HG03066 (cell line): ENCODE measurements around the gene PRICKLE2.
"Not testable (repeated sequence)": the region's sequence is repeated elsewhere in the genome, so short reads cannot be mapped to it uniquely, and the experiment has no call there.

ENCODE experiments used
- ATAC-seq: cut with Tn5 transposase; IDR thresholded peaks from one replicate; pipeline ENCODE4 v1.9.1; 2021; ENCODE audit warnings: low read depth; ENCODE audit not compliant: unreplicated experiment

The PRICKLE2 gene

DNA sequence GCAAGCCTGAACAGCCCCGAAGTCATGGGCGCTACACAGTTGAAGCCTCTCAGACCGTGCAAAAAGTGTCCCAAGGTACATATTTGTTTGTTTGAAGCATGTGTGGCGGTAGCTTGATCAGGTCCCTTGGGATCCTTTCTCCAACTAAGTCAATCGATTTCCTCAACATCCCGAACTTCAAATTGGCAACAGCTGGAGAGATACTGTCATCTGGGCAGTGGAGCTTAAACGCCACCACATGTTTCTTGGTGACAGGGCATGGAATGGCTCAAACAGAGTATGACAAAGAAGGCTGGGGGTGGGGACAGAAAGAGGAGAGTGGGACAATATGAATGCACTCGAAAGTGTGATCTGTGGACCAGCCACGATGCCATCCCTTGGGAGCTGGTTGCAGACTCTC lies 117.0 kb downstream of the PRICKLE2 start:
- no peak for ATAC-seq

DNA sequence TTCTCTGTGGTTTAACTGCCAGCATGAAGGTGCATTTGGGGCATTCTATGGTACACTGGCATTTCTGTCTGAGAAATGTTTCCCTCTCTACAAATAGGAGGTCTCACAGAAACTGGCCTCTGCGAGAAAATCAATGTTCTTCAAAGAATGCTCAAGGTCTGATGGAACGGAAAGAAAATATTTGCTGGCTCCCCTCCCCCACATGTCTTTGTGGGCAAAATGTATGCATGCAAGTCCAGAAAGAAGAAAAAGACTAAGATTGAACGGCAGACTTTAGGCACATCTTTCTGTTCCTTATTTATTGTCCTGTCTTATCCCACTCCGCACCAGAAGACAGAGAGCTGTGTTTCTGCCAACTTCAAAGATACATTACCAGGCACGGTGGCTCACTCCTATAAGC lies 118.1 kb downstream of the PRICKLE2 start:
- ATAC-seq, result no peak

DNA sequence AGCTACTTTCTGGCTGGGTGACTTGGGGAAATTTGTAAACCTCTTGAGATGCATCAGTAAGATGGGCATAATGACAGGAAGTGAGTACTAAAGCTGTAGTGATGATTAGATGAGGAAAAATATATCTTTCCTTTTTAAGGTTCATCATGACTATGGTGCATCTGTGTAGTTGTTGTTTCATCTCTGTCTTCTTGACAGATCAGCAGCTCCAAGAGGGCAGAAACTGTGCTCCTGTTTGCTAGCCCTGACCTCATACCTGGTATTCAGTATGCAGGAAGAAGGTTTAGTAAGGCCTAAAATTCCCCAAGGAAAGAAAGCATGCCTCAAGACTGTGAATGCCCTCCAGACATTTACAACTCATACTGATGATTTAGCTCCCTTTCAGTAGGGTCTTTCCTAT lies 119.5 kb downstream of the PRICKLE2 start:
- ATAC-seq, result no peak

DNA sequence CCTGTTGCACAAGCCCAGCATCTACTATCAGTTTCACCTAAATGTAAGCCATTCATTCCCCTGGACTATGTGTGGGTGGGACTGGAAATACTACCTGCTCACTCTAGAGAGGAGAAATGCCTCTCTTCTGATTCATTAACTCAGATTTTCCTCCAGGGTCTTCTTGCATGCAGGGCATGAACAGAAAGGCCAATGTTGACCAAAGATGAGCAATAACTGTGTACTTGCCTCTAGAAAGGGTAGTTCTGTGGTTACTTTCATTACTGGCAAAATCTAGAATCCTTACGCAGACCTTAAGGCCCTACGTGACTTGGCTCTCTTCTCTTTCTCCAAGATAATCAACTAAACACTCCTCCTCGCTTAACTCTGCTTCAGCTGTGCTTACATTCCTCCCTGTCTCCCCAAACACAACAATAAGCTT lies 120.6 kb downstream of the PRICKLE2 start:
- no peak for ATAC-seq

DNA sequence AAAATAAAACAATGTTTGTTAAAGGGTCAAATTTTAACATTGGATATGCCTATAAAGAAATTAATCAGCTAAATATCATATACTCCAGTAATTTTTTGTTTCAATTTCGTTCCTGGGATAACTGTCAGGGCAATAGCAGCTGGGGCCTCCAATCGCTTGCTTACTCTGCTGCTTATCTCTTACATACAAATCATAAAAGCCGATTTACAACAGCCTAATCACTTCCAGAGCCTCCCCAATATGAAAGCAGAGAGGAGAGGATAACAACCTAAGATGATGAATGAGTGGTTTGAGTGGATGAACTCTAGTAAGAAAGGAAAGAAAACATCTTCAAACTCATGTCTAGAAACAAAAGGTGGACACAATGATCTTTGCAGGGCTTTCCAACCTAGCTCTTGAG lies 121.3 kb downstream of the PRICKLE2 start:
- ATAC-seq, result no peak

DNA sequence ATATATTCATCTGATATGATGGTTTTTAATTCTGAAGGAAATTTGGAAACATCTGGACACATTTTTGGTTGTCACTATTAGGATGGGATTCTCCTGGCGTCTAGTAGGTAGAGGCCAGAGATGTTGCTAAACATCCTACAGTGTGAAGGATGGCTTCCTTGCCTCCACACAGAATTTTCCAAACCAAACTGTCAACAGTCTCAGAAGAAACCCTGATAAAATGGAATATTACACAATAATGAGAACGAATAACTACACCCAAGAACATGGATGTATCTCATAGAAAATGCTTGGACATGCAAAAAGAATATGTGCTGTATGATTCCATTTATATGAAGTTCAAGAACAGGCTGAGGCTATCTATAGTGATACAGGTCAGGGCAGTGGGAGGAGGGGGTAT lies 122.1 kb downstream of the PRICKLE2 start:
- ATAC-seq, result no peak

DNA sequence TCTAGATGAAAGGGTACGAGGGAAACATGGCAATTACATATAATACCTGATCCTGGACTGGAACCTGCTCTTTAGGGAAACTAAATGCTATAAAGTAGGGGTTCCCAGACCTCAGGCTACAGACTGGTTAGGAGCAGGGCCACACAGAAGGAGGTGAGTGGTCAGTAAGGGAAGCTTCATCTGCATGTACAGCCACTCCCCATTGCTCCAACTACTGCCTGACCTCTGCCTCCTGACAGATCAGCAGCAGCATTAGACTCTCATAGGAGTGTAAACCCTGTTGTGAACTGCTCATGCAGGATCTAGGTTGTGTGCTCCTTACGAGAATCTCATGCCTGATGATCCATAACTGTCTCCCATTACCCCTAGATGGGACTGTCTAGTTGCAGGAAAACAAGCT lies 123.1 kb downstream of the PRICKLE2 start:
- ATAC-seq, result no peak

DNA sequence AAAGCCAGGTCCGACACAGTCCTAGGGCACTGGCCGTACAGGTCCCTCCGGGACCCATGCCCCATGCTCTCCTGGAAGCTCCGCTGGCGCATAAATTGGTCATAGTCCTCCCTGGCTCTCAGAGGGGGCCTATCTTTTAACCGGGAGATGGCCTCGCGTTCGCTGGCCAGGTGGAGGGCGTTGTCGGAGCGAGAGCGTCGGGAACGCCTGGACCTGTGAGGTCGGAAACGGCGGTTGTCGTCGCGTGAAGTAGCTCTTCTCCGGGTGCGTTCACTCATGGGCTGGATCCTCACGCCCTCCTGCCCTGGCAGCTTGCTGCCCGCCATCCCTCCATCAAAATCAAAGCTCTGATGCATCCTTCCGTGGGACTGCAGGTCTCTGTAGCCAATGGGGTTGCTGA lies 126.0 kb downstream of the PRICKLE2 start:
- ATAC-seq, result no peak

DNA sequence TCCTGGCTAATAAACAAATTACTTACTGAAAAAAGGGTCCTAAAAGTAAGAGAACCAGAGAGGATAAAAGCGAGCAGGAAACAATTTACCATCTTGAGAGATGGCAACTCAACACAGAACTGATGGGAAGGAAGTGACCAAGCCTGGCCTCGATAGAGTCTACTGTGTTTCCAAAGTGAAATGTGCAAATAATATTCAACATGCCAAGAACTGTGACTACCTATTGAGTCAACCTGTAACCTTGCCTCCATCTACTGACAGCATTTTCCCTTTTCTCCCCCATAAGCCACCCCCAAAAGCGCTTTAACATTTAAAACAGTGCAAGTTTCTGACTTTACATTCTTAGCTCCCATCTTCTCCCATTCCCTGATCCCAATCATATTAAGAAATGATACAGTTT lies 126.6 kb downstream of the PRICKLE2 start:
- ATAC-seq, result no peak

DNA sequence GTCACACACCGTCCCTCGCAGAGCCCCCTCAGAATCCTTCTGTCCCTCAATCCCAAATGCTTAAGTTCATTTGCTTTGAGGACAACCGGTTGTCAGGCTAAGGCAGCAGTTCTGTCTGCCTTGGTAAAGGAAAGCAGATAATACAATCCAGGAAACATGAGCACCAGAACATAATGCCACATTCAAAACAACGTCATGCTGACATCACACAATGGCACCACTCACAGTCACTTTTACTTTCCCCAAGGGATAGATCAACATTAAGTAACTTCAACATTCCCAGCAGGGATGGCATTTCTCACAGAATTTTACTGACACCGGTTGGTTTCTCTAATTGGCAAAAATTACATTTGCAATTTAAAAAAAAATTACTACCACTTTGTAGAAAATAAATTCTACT lies 127.3 kb downstream of the PRICKLE2 start:
- no peak for ATAC-seq

DNA sequence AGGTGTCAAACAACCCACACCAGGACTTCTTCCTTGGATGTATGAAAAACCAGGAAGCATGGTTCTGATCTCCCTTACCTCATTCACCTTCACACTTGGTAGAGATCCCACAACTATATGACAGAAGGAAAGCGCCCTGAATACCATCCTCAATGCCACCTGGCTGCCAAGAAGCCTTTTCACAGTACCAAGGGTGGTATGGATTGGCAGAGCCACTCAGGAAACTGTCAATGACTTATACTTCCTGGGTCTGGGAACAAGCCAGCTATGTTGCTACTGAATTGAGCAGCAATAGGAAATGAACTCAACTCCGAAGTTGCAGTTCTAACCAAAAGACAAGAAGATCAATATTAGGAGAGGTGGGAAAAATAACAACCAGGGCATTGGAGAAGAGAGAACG lies 129.5 kb downstream of the PRICKLE2 start:
- no peak for ATAC-seq

DNA sequence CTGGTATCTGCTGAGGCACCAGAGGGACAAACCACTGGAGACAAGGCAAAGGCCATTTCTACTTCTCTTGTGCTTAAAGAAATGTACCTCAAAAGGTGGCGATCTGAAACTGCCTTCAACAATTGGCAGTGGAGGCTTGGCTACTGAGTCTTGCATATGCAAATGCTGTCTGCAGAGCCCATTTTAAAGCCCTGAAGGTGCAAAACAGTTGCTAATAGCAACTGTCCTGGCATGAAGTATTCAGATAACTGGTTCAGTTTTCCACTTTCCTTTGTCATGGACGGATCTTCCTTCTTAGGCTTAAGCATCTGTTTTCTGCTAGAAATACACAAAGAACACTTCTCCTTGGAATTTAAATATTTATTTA lies 130.6 kb downstream of the PRICKLE2 start:
- ATAC-seq, result no peak

DNA sequence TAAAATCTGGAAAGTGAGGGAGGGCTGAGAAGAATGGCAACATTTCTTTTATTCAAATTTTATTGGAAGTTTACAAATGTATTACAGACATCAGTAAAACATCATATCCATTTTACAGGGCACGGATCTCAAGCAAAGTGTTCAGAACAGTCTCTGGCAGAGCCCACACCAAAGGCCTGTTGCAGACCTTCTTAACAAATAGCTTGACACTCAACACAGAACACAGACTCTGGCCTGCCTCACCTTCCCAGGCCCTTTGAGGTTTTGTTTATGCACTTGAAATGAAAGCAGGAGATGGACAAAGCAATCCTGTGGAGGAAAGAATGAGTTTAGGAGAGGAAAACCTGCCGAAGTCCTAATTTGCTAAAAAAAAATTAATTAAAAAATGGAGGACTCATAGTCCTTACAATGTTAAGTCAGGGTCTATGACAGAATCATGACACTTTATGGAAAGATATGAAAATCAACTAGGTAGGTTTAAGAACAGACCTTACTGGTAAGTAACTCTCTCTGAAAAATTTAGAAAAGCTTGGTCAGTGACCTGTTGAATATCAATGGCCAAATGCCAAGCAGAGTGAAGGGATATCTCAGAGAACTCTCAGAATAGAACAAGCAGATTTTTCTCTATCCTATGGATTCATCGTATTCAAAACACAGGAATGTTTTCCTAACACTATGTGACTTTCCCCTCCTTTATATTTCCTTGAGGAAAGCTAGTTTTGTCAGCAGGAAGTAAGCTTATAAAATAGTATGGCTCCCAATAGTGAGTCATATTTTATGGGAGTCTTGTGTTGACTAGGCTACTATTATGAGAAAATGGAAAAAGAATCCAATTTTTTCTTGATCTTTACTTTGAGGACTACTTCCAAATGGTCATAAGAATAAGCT lies 131.2 kb downstream of the PRICKLE2 start:
- ATAC-seq, result no peak

DNA sequence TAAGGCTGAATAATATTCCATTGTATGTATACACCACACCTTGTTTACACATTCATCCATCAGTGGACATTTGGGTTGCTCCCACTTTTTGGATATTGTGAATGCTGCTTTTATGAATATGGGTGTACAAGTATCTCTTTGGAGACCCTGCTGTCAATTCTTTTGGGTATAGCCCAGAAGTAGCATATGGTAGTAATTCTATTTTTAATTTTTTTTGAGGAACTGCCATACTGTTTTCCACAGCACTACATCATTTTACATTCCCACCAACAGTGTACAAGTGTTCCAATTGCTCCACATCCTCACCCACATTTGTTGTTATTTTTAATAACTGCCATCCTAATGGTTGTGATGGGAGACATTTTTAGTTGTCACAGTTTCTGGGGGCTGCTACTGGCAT lies 132.1 kb downstream of the PRICKLE2 start:
- ATAC-seq, result no peak

DNA sequence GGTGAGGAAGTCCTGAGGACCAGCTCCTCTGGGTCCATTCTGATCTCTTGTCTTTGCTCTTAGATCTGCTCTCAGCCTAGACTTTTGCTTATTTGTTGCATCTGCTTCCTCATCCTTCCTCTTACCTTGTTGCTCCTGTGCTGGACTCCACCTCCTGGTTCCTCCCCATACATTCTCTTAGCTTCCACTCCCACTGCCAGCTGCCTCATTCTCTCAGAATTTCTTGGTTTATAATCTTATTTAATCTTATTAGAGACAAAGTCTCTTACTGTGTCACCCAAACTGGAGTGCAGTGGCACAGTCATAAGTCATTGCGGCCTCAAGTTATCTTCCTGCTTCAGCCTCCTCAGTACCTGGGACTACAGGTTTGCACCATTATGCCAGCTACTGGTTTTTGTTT lies 133.8 kb downstream of the PRICKLE2 start:
- ATAC-seq, result no peak

DNA sequence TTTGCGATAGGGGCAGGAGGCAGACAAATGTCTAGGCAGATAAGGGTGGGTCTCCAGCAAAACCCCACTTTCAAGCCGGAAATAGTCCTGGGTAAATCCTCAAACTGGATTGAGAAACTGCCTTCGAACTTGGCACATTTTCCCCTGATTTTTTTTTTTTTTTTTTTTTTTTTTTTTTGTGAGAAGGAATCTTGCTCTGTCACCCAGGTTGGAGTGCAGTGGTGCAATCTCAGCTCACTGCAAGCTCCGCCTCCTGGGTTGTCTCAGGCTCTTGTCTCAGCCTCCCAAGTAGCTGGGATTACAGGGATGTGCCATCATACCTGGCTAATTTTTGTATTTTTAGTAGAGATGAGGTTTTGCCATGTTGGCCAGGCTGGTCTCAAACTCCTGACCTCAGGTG lies 135.9 kb downstream of the PRICKLE2 start:
- not testable (repeated sequence) for ATAC-seq

DNA sequence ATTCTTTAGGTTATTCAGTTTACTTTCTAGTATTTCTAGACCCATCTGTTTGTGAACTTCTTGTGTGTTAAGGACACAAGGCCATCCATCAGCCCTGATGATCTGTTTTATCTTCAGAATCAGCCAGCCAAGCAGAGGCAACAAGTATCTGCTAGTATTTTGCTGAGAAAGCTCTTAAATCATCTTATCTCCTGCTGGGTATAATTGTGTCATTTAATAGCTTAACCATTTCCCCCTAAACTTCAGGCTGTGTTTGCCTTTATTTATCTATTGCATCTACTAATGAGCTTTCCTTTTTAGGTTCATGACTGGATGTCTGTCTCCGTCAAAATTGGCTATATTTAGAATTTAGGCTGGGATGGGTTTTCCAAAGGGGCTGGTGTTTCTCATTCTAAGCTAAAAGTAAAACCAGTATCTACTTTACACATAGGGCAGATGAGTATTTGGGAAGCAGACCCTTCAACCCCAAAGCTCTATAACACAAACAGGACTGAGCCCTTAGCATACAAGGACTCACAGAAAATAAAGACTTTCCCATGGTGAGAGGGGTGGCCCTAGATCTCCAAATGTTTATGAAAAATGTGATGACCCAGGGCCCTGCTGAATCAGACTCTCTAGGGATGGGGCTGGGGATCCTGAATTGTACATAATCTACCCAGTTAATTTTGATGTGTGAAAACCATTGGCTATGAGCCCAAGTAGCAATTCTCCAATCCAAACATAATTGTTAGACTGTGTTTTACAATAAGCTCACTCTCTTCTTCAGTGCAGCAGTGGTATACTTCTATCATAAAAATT lies 136.7 kb downstream of the PRICKLE2 start:
- ATAC-seq, result no peak

DNA sequence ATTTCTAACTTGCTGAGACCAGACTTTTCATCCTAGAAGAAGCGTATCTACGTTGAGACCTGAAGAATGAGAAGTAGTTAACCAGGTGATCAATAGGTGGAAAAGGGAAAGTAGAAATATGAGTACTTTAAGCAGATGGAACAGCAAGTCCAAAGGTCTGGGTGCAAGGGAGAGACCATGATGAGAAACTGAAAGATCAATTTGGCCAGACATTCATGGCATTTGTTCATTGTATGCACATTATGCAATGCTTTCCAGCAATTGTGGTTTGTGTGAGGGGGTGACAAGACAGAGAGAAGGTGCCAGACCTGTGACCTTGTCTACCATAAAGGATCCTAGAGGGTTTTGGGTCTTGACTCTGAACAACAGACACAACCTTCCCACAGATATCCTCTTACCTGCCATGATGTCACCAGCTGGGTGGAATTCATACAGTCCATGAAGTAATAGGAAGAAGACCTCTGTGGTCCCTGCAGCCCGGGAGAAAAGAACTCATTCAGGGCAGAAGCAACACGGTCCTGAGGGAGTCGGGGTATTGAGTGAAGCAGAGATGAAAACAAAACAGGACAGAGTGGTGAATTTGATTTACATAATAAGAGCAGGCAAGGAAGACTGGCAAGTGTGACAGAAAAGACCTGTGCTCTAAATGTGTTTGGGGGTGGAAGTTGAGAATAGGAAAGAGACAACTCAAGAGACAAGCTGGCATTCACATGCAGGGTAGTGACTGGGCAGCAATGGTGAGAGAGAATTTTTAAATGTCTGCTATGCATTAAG lies 138.6 kb downstream of the PRICKLE2 start:
- ATAC-seq, result no peak

DNA sequence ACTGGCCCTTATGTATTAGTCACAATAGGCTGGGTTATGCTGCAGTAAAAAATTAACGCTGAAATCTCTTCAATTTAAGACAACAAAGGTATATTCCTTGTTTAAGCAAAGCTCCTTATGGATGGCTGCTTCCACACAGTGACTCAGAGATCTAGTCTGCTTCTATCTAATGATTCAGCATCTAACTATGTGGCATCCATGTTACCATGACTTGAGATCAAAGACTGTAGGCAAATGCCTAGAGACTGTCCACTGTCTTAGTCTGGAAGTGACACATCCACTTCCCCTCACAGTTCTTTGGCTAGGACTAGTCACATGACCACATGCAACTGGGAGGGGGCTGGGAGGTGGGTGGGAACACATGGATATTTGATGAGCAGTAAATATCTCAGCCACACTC lies 140.6 kb downstream of the PRICKLE2 start:
- ATAC-seq, result no peak

DNA sequence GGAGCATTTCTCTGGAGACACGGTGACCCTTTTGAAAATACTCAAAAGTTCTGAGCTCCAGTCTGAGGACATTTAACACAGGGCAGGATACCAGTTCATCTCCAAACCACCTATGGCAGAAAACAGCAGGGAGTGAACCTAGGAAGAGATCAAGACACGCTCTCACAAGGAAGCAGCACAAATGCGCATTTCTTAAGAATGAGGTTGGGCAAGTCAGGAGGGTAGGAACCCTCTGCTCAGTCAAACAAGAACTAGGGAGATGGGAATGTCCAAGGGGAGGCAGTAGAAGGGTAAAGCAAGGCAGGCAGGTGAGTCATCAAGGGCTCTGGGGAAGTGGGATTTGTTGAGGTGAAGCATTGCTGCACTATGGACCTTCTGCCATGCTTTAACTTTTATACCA lies 141.7 kb downstream of the PRICKLE2 start:
- no peak for ATAC-seq

DNA sequence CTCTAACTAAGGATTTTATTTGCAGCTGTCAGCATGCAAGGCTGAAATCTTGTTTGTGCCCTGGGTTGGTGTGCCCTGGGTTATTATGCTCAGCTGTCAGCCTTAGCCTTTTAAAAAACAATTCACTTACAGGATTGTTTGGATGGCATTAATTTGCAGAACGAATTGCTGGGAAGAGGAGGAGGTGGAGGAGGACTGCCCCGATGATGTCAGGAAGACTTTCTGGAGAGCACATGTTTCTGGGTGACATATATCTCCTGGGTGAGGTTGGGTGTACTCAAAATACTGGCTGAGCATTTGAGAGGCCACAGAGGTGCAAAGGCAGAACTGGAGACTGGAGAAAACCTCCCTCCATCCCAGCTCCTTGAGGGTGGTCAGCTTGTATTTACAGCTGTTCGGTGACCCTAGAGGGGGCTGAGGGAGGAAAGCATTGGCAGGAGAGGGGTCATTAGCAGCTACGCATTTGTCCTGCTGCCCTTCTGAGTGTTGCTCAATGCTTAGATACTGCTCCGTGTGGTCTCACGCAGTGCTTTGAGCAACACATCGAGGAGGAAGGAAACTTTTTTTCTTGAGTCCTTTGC lies 142.2 kb downstream of the PRICKLE2 start:
- ATAC-seq, result no peak
